HG03432 (cell line): Measurements from ENCODE around the gene C5orf52.
A peak's percentile ranks its signal among the peaks of the same experiment; 100 is the strongest.

ENCODE experiments used
- ATAC-seq: cut with Tn5 transposase; IDR thresholded peaks from one replicate; pipeline ENCODE4 v1.9.1; 2021; ENCODE audit warnings: mild to moderate bottlenecking, moderate library complexity; ENCODE audit not compliant: unreplicated experiment

The C5orf52 gene

GRCh38 chr5:157670662-157671591 is at the start of gene C5orf52:
TSS of gene C5orf52 (plus strand) at chr5:157671533. CDS start at chr5:157671615, 82 bp downstream.
- peak; percentile 58 for ATAC-seq

DNA sequence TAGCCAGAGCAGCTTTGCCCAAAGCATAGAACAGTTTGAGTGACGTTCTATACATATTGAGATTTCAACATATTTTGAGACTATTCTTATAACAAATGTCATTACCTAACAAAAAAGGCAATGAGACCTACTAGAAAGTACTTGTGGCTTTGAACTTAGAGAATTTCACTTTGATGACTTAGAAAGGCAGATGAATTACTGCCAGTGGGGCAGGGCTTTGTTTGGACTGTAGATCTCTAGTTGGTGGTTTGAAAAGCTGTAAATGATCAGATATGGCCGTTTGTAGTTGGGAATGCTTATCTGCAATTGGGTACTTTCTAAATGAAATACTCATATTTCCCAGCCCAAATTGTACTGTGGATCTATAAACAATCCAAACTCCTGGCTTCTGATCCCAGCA is 47.2 kb upstream of the C5orf52 start:
- ATAC-seq: no peak

DNA sequence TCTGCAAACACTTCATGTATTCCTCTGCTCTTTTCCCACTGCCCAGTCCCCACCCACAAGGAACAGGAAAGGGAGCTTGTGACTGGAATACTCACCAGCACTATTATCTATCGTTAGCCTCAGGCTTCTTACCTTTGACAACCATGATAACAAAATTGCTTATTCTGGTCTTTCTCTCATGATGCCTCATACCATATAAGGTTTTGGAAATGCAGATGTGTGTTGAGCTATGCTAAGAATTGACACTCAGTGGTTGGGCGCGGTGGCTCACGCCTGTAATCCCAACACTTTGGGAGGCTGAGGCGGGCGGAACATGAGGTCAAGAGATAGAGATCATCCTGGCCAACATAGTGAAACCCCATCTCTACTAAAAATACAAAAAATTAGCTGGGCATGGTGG is 44.5 kb upstream of the C5orf52 start:
- ATAC-seq: no peak

GRCh38 chr5:157630341-157630740 is 41.0 kb upstream of the C5orf52 start:
- no peak for ATAC-seq

- no peak for ATAC-seq
Observed at GRCh38 chr5:157640406-157641066, 30.8 kb upstream of the C5orf52 start.

GRCh38 chr5:157648275-157648990 is 22.9 kb upstream of the C5orf52 start:
- ATAC-seq: no peak

DNA sequence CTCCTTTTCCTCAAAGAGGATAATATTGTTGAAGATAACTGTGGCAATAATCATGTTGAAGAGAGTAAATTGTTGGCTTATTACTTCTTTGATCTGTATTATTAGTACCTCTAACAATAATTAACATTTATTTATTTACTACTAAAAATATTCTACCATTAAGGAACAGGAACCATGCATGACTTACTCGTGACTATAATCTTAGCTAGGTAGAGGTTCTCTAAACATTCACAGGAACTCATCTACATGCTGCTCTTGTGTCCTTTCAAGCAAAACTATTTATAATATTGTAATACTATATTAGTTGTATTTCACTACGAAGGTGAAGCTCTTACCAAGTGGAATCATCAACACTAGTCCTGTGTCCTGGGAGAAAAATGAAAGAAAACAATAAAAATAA is 22.2 kb upstream of the C5orf52 start:
- ATAC-seq: no peak

- ATAC-seq: no peak
Observed at GRCh38 chr5:157650991-157651611, 20.2 kb upstream of the C5orf52 start.

DNA sequence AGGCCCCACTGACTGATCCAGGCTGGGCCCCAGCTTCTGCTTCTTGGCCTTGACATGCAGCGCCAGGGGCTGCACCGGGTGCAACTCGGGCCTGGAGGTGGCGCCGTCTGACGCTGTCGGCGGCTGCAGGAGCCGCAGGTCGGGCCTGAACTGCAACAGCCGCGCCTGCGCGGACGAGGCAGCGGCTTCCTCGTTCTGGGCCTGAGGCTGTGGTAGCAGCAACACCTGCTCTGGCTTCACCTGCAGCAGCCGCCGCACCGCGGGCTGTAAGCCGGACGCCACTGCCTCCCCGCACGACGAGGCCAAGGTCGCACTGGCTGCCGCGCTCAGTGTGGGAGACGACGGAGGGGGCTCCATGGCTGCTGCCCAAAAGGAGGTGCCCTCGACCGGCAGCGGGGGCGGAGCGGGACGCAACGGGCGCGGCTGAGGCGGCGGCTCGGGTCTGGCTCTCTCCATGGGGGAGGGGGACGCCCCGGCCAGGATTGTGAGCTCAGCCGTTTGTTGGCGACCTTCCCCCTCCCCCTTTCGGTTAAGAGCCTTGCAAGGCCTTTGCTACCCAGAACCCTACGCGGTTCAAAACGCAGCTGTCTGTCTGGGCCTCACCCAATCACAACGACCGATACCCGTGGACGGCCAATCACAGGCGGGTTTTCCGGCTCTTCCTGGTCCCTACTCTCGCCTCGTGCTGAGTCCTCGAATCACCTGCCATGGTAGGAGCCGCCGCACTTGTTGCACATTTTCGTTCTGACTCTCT is 19.5 kb upstream of the C5orf52 start:
- peak; percentile 85 for ATAC-seq

GRCh38 chr5:157652377-157652692 is 19.0 kb upstream of the C5orf52 start, which contains the start of gene SOX30:
TSS of gene SOX30 (minus strand) at chr5:157652438. CDS start at chr5:157652078, 360 bp downstream.
- no peak for ATAC-seq

GRCh38 chr5:157657516-157657915 is 13.8 kb upstream of the C5orf52 start:
- no peak for ATAC-seq

GRCh38 chr5:157658893-157659292 is 12.4 kb upstream of the C5orf52 start:
- ATAC-seq: no peak

GRCh38 chr5:157659868-157660660 is 11.3 kb upstream of the C5orf52 start:
- no peak for ATAC-seq

GRCh38 chr5:157665467-157666070 is 5.8 kb upstream of the C5orf52 start:
- no peak for ATAC-seq

DNA sequence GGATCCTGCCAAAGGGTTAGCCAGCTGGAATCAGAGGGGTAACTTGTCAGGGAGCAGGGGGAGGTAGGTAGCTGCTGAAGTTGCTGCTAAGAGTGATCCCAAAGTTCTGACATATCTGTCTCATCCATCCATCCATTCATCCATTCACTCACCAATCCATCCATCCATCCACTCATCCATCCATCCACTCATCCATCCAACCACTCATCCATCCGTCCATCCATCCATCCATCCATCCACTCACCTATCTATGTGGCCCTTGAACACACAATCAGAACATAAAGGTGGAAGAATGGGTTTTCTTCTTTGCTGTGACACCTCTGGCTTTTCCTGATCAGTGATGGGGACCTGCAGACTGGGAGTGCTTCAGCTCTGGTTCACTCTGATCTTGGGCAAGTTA is 3.0 kb upstream of the C5orf52 start:
- ATAC-seq: no peak

DNA sequence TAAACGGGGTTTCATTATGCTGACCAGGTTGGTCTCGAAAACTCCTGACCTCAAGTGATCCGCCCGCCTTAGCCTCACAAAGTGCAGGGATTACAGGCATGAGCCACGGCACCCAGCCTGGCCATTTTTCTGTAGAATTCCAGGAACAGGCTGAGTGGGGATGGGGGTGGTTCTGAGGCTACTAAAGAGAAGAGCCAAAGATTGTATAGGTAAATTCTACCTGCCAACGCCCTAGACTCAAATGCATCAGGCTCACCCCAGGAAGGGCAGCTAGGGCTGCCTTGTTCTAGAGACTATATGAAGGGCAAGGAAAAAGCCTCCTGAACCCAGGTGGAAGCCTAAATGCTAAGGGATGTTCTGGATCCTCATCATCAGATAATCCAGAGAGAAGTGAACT is 1.6 kb upstream of the C5orf52 start:
- no peak for ATAC-seq

- ATAC-seq: no peak
Observed at GRCh38 chr5:157671592-157672330, 428 bp downstream of the C5orf52 start.

DNA sequence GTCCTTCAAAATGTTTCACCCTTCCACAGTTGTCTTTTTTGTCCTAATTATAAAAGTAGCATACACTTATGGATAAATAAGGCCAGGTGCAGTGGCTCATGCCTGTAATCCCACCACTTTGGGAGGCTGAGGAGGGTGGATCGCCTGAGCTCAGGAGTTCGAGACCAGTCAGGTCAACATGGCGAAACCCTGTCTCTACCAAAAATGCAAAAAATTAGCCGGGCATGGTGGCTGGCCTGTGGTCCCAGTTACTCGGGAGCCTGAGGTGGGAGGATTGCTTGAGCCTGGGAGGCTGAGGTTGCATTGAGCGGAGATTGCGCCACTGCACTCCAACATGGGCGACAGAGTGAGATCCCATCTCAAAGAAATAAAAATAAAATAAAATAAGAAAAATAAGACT is 1.6 kb downstream of the C5orf52 start:
- ATAC-seq: no peak
